HG03159 (cell line): ENCODE data around the gene MAT2B.

Experiments
- ATAC-seq: cut with Tn5 transposase; IDR thresholded peaks from one replicate; pipeline ENCODE4 v1.9.1; 2021; ENCODE audit warnings: mild to moderate bottlenecking, moderate library complexity; ENCODE audit not compliant: unreplicated experiment

MAT2B gene

GRCh38 chr5:163505368-163506094 lies at the start of gene MAT2B:
TSS of gene MAT2B (plus strand) at chr5:163505619. CDS start at chr5:163505687, 68 bp downstream.
- peak; percentile 93 for ATAC-seq

GRCh38 chr5:163456029-163456589 lies 49.3 kb upstream of the MAT2B start:
- ATAC-seq = no peak

GRCh38 chr5:163456840-163457239 lies 48.6 kb upstream of the MAT2B start:
- no peak for ATAC-seq

- no peak for ATAC-seq
Measured at GRCh38 chr5:163458778-163459385, 46.5 kb upstream of the MAT2B start.

- peak; percentile 9 for ATAC-seq
Measured at GRCh38 chr5:163459462-163459818, 46.0 kb upstream of the MAT2B start.

- ATAC-seq = peak; percentile 82
Measured at GRCh38 chr5:163459819-163460561, 45.4 kb upstream of the MAT2B start, which contains the start of gene NUDCD2. TSS of gene NUDCD2 (minus strand) at chr5:163460102. CDS start at chr5:163460050, 52 bp downstream.

GRCh38 chr5:163460562-163461171 lies 44.8 kb upstream of the MAT2B start, which contains the start of gene HMMR:
TSS of gene HMMR (plus strand) at chr5:163460632. CDS start at chr5:163460693, 61 bp downstream.
- no peak for ATAC-seq

GRCh38 chr5:163463063-163463435 lies 42.4 kb upstream of the MAT2B start:
- no peak for ATAC-seq

GRCh38 chr5:163467682-163468081 lies 37.7 kb upstream of the MAT2B start:
- no peak for ATAC-seq

GRCh38 chr5:163473635-163474243 lies 31.7 kb upstream of the MAT2B start:
- ATAC-seq = peak; percentile 94

GRCh38 chr5:163475411-163475810 lies 30.0 kb upstream of the MAT2B start:
- no peak for ATAC-seq

- no peak for ATAC-seq
Measured at GRCh38 chr5:163478126-163478981, 27.1 kb upstream of the MAT2B start.

- ATAC-seq = no peak
Measured at GRCh38 chr5:163478982-163479271, 26.5 kb upstream of the MAT2B start.

- ATAC-seq = no peak
Measured at GRCh38 chr5:163489055-163489744, 16.2 kb upstream of the MAT2B start.

- ATAC-seq = no peak
Measured at GRCh38 chr5:163489745-163490075, 15.7 kb upstream of the MAT2B start.

GRCh38 chr5:163496286-163496685 lies 9.1 kb upstream of the MAT2B start:
- ATAC-seq = no peak

GRCh38 chr5:163497315-163497714 lies 8.1 kb upstream of the MAT2B start:
- no peak for ATAC-seq

- ATAC-seq = no peak
Measured at GRCh38 chr5:163498886-163499285, 6.5 kb upstream of the MAT2B start.

GRCh38 chr5:163502521-163502920 lies 2.9 kb upstream of the MAT2B start:
- ATAC-seq = no peak
